Gastroesophageal sphincter (tissue), 4 donors: ENCODE measurements around the gene PREP. TPM values are rescaled to one million over a fixed set of nuclear protein-coding genes. Genes with fewer than 3 reads are reported as not detected.

Experiments
- ATAC-seq: fragments of 150-250 bp; one replicate; pipeline ENCODE4 v1.9.1; 2016; ENCODE audit warnings: mild to moderate bottlenecking, moderate library complexity
- H3K27ac ChIP-seq, 4 donors: fragments of 200-600 bp; sonication (generic) in 3 of 4; 1 replicate in 3 of 4; 2 replicates in 1 of 4; pipeline ENCODE4 v1.5.1; 2016 to 2019
- H3K27me3 ChIP-seq: fragments of 200-600 bp; sonication (generic); one replicate; pipeline ENCODE4 v1.5.1; 2019
- H3K36me3 ChIP-seq, 2 donors: fragments of 200-600 bp; sonication (generic); one replicate each; pipeline ENCODE4 v1.5.1; 2019; ENCODE audit warnings: control low read depth in 1 of 2
- H3K4me1 ChIP-seq, 3 donors: fragments of 200-600 bp; sonication (generic); 1 replicate in 2 of 3; 2 replicates in 1 of 3; pipeline ENCODE4 v1.5.1; 2016 to 2019; ENCODE audit warnings: control low read depth in 2 of 3
- H3K4me3 ChIP-seq, 2 donors: fragments of 200-600 bp; sonication (generic); one replicate each; pipeline ENCODE4 v1.5.1; 2019; ENCODE audit warnings: mild to moderate bottlenecking in 1 of 2, moderate library complexity in 1 of 2
- H3K9me3 ChIP-seq, 3 donors: fragments of 200-600 bp; sonication (generic); one replicate each; pipeline ENCODE4 v1.5.1; 2017 to 2019; ENCODE audit warnings: control low read depth in 2 of 3
- CTCF ChIP-seq, 4 experiments: fragments of 200-600 bp in 2 of 4; fragments of 450-650 bp in 2 of 4; sonication (generic) in 1 of 4; IDR thresholded peaks; one replicate each; pipeline ENCODE4 v1.5.1; 2017 to 2019; ENCODE audit warnings: antibody characterized with exemption in 4 of 4, mild to moderate bottlenecking in 2 of 4, moderate library complexity in 2 of 4
- EP300 ChIP-seq: sonication (generic); formaldehyde crosslinking; IDR thresholded peaks from one replicate; pipeline ENCODE4 v1.6.1; 2017; ENCODE audit warnings: antibody characterized with exemption, mild to moderate bottlenecking
- POLR2A ChIP-seq, 2 donors: fragments of 450-650 bp; IDR thresholded peaks; one replicate each; pipeline ENCODE4 v1.6.1; 2017; ENCODE audit warnings: antibody characterized with exemption in 2 of 2, mild to moderate bottlenecking in 2 of 2, moderate library complexity in 1 of 2
- POLR2AphosphoS5 ChIP-seq: sonication (generic); formaldehyde crosslinking; IDR thresholded peaks from one replicate; pipeline ENCODE4 v1.6.1; 2017; ENCODE audit warnings: antibody characterized with exemption
- WGBS, 2 donors: methylation state at CpG; one replicate each; pipeline ENCODE4 v1.1.5; 2018; ENCODE audit warnings: low coverage in 1 of 2; 5-methylcytosine and 5-hydroxymethylcytosine counted together
- total RNA-seq, 4 donors: library from RNA; depleted of rRNA; stranded (reverse); fragments of >200 nt; gene quantifications; one replicate each; pipeline ENCODE4 v1.1.0, GENCODE V29; 2016

The PREP gene
- total RNA-seq, 4 donors from 2014 or later: 13.9 to 19.8 (median 17.4) TPM

DNA sequence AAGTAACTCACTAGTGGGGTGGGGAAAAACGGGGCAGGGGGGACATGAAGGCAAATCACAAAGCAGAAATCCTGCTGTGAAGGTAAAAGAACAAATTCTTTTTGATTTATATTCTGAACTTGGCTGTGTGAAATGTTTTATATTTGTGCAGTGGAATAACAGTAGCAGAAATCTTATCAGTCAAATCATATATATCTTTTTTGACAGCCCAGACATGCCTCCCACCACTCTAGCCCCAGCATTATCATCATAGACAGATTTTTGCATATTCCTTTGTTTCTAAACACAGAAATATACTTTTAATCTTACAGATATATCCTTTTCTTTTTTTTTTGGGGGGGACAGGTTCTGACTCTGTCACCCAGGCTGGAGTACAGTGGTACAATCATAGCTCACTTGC, 97.4 kb downstream of the PREP start:
- no peak for TF ChIP-seq POLR2A (IDR thresholded peaks at IDR 0.05)
- TF ChIP-seq EP300: no peak
- TF ChIP-seq POLR2AphosphoS5: no peak
- no peak for TF ChIP-seq CTCF (IDR thresholded peaks at IDR 0.05)

DNA sequence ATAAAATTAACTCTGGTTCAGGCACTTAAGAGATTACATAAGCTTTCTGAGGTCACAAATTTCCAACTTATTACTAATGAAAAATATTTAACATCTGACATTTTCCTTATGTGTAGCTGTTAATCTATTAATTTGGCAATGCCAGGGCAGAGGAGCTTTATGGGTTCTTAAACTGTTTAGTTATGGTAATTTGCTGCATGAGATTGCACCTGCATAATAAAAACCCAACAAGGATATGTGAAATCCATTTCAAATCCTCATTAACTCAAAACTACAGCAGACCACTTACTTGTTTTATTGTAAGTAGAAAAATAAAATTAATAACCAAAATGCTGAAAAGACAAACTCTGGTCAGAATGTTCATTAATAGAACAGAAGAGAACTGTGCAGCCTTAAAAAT, 98.1 kb downstream of the PREP start:
- Histone ChIP-seq H3K36me3 (peaks cover 0 to 27% of the 10 kb centered on the region in 2 donors), H3K4me1 (no peaks in the 10 kb centered on the region), H3K27ac (no peak overlapping the region), H3K27me3 (no peaks in the 10 kb centered on the region), H3K4me3 (no peak overlapping the region), H3K9me3 (no peaks in the 10 kb centered on the region)
- TF ChIP-seq POLR2AphosphoS5 (no peak), EP300 (no peak), CTCF (IDR thresholded peaks at IDR 0.05) (no peak), POLR2A (IDR thresholded peaks at IDR 0.05) (no peak)
- ATAC-seq: no peak

More for the DNA sequence above, 97.4 kb downstream of the PREP start:
- Histone ChIP-seq H3K27ac (no peak overlapping the region), H3K36me3 (peaks cover 0 to 27% of the 10 kb centered on the region in 2 donors), H3K4me1 (no peaks in the 10 kb centered on the region), H3K9me3 (no peaks in the 10 kb centered on the region), H3K27me3 (no peaks in the 10 kb centered on the region), H3K4me3 (no peak overlapping the region)
- no peak for ATAC-seq
- WGBS, 2 donors: 100% methylated on average over 1 of the region's 1 CpG

GRCh38 chr6:105304366-105304765, 98.5 kb downstream of the PREP start:
- Histone ChIP-seq H3K4me1 (no peaks in the 10 kb centered on the region), H3K27ac (no peak overlapping the region), H3K27me3 (no peaks in the 10 kb centered on the region), H3K4me3 (no peak overlapping the region), H3K9me3 (no peaks in the 10 kb centered on the region), H3K36me3 (peaks cover 0 to 27% of the 10 kb centered on the region in 2 donors)
- TF ChIP-seq POLR2A (IDR thresholded peaks at IDR 0.05) (no peak), CTCF (IDR thresholded peaks at IDR 0.05) (no peak), POLR2AphosphoS5 (no peak), EP300 (no peak)
- 94 to 100% methylated on average over 3 of the region's 3 CpGs for WGBS, 2 donors
- ATAC-seq: no peak

DNA sequence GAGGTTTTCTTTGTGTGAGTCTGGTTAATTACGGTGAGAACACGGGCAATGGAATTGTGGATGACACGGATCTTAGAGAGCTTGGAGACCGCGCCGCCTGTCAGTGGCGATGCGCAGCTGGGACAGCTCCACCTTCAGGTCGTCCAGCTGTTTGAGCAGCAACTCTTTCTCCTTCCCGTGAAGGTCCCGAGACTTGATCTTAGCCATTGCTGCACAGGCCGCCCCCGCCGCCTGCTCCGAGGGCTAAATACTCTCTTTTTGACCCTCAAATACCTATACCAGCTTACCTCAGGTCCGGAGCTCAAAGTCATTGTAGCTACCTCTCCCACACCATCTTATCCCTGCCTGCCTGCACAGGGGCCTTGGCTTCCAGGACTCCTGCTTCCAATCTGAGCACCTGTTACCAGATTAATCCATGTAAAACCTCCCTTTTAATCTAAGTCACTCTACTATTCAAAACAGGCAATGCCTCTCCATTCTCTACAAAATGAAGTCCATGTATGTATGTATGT, 100.2 kb downstream of the PREP start:
- H3K27me3 ChIP-seq: no peaks in the 10 kb centered on the region
- H3K9me3 ChIP-seq: no peaks in the 10 kb centered on the region
- no peak overlapping the region for H3K27ac ChIP-seq
- no peaks in the 10 kb centered on the region for H3K4me1 ChIP-seq
- WGBS, 2 donors: 96 to 98% methylated on average over 5 to 8 of the region's 16 CpGs
- H3K36me3 ChIP-seq: peaks cover 0 to 36% of the 10 kb centered on the region in 2 donors
- no peak for ATAC-seq
- H3K4me3 ChIP-seq: no peak overlapping the region
- TF ChIP-seq POLR2AphosphoS5: no peak
- no peak for TF ChIP-seq CTCF (IDR thresholded peaks at IDR 0.05)
- TF ChIP-seq EP300: no peak
- TF ChIP-seq POLR2A (IDR thresholded peaks at IDR 0.05): no peak

DNA sequence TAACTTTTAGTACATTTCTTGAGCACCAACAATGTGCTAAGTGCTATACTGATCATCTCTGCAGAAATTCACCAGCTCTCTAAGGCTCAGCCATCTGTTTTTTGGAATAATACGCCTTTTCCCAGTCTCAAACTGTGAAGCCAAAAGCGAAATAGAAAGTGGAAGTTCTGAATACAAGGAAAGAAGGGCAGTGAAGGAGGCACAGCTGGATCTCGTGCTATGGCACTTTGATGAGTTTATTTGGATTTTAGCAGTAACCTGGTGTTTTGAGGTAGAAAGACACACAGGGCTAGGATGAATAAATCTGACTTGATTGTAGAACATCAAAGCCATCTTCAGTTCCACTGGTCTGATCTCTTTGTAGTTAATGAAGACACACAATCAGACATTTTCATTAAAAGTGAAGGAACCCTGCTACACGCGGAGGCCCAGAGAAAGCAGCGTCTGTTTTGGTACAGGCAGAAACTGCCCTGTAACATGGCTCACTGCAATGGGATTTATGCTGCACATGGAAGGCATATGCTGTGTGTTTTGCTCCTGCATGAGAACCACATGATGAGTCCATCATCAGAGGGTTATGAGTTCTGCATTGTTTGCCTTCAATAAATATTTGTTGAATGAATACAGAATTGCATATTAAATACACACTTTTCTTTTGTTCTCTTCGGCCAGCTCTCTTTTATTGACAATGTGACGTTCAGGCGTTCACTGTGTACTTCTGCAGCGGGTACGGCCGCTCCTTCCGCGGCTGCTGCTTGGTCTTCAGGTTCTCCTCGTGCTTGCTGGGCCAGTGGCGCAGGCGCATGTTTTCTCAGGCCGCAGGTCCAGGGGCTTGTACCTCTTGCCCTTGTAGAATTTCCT, 100.9 kb downstream of the PREP start:
- 82 to 91% methylated on average over 6 to 16 of the region's 18 CpGs for WGBS, 2 donors
- Histone ChIP-seq H3K9me3 (no peaks in the 10 kb centered on the region), H3K4me1 (no peaks in the 10 kb centered on the region), H3K27me3 (no peaks in the 10 kb centered on the region), H3K4me3 (no peak overlapping the region), H3K27ac (no peak overlapping the region), H3K36me3 (peaks cover 0 to 37% of the 10 kb centered on the region in 2 donors)
- TF ChIP-seq CTCF (IDR thresholded peaks at IDR 0.05): no peak
- no peak for TF ChIP-seq EP300
- no peak for TF ChIP-seq POLR2AphosphoS5
- no peak for TF ChIP-seq POLR2A (IDR thresholded peaks at IDR 0.05)
- ATAC-seq: no peak
